Tibial nerve (tissue), 4 donors: ENCODE measurements around the gene ARFGEF3. TPM values are rescaled to one million over a fixed set of nuclear protein-coding genes. Genes with fewer than 3 reads are reported as not detected.

Experiments
- DNase-seq, 2 donors: peaks; one replicate each; pipeline ENCODE4 v3.0.0-alpha.2; 2019; ENCODE audit warnings: low spot score in 2 of 2
- H3K27ac ChIP-seq, 4 donors: fragments of 200-600 bp; sonication (generic) in 3 of 4; one replicate each; pipeline ENCODE4 v1.5.1; 2017 to 2019; ENCODE audit warnings: mild to moderate bottlenecking in 1 of 4
- H3K27me3 ChIP-seq, 2 donors: fragments of 200-600 bp; sonication (generic) in 1 of 2; one replicate each; pipeline versions ENCODE4 v1.5.1 to v1.6.0; 2017 to 2019
- H3K36me3 ChIP-seq, 3 donors: fragments of 200-600 bp; sonication (generic); one replicate each; pipeline ENCODE4 v1.5.1; 2018 to 2019
- H3K4me1 ChIP-seq, 4 donors: fragments of 200-600 bp; sonication (generic) in 3 of 4; one replicate each; pipeline ENCODE4 v1.5.1; 2017 to 2019
- H3K4me3 ChIP-seq, 4 donors: fragments of 200-600 bp; sonication (generic) in 3 of 4; one replicate each; pipeline ENCODE4 v1.5.1; 2017 to 2019; ENCODE audit warnings: mild to moderate bottlenecking in 1 of 4, moderate library complexity in 1 of 4
- H3K9me3 ChIP-seq, 4 donors: fragments of 200-600 bp; sonication (generic) in 3 of 4; one replicate each; pipeline ENCODE4 v1.5.1; 2017 to 2019
- CTCF ChIP-seq, 5 experiments: fragments of 200-600 bp in 3 of 5; fragments of 450-650 bp in 2 of 5; sonication (generic) in 3 of 5; IDR thresholded peaks; one replicate each; pipeline ENCODE4 v1.5.1; 2016 to 2019; ENCODE audit warnings: antibody characterized with exemption in 5 of 5, mild to moderate bottlenecking in 3 of 5, moderate library complexity in 2 of 5
- EP300 ChIP-seq, 2 donors: sonication (generic); formaldehyde crosslinking; IDR thresholded peaks; one replicate each; pipeline ENCODE4 v1.6.1; 2017; ENCODE audit warnings: antibody characterized with exemption in 2 of 2, mild to moderate bottlenecking in 1 of 2
- POLR2A ChIP-seq, 2 donors: fragments of 450-650 bp; IDR thresholded peaks; one replicate each; pipeline ENCODE4 v1.6.1; 2017; ENCODE audit warnings: antibody characterized with exemption in 2 of 2, mild to moderate bottlenecking in 2 of 2, moderate library complexity in 2 of 2
- WGBS, 2 donors: methylation state at CpG; one replicate each; pipeline ENCODE4 v1.1.5; 2018; 5-methylcytosine and 5-hydroxymethylcytosine counted together
- total RNA-seq, 4 donors: library from RNA; depleted of rRNA; stranded (reverse); fragments of >200 nt; gene quantifications; one replicate each; pipeline ENCODE4 v1.1.0, GENCODE V29; 2016

The ARFGEF3 gene
- total RNA-seq, 4 donors from 2014 or later = 3.9 to 6.9 (median 5.4) TPM

DNA sequence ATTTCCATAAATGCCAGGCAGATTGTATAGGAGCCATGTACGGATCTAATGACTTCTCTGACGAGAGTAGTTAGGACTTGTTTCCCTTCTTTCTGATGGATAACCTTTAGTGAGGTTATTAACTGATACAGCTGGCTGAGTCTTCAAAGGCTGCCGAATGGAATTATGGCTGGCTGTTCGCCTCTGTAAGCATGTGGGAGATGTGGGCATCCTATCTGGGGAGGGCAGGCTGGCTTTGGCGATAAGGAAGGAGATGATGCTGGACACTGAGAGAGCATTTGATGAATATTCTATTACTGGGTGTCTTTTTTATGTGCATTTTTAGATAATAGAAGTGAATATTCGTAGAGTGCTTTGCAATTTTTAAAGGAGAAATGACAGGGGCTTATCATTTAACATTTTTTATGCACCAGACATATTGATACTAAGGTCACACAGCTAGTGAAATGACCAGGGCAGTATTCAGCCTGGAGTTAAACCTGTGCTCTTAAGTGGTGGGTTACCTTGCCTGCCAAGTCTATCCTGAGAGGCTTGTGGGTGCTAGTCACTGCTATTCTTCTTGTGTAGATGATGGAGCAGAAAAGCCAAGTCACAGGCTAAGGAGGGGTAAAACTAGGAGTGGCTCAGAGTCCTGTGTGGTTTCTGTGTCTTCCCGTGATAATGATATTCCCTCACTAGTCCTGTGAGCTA, 53.5 kb downstream of the ARFGEF3 start:
- Histone ChIP-seq H3K27me3 (no peaks in the 10 kb centered on the region), H3K9me3 (no peaks in the 10 kb centered on the region), H3K36me3 (no peaks in the 10 kb centered on the region), H3K4me1 (no peaks in the 10 kb centered on the region), H3K4me3 (no peak overlapping the region), H3K27ac (no peak overlapping the region)
- DNase-seq = no peak
- no peak for TF ChIP-seq EP300 (IDR thresholded peaks at IDR 0.05)
- TF ChIP-seq CTCF (IDR thresholded peaks at IDR 0.05) = no peak
- TF ChIP-seq POLR2A (IDR thresholded peaks at IDR 0.05) = no peak
- 69 to 70% methylated on average over 7 of the region's 7 CpGs for WGBS, 2 donors

DNA sequence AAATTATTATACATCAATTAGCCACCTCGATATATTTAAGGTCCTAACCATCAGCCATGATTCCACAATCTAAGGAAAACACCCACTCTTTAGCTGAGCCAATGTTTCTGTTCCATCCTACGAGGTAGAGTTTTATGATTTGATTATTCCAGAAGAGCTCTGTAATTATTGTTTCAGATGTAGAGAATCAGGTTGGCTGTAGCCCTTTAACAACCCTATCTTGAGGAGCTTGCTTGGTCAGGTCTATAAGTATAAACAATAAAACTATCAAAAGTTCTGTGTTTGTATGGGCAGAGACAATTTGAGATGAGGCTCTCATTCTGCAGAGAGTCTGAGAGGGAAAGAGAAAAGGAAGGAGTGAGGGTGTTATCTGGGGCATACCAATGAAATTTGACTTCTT, 56.7 kb downstream of the ARFGEF3 start, which contains the start of gene PBOV1:
PBOV1 (minus strand) TSS at position 43 of the 400 bp plus-strand sequence. CDS start 96 bp downstream, outside the sequence.
- Histone ChIP-seq H3K36me3 (no peaks in the 10 kb centered on the region), H3K27me3 (no peaks in the 10 kb centered on the region), H3K4me3 (no peak within 1 kb of the TSS), H3K27ac (no peak within 1 kb of the TSS), H3K4me1 (no peaks in the 10 kb centered on the region), H3K9me3 (no peaks in the 10 kb centered on the region)
- TF ChIP-seq POLR2A (IDR thresholded peaks at IDR 0.05) (no peak), CTCF (IDR thresholded peaks at IDR 0.05) (no peak), EP300 (IDR thresholded peaks at IDR 0.05) (no peak)
- WGBS, 2 donors = 64 to 69% methylated on average over 2 of the region's 2 CpGs
- DNase-seq = no peak

GRCh38 chr6:138219398-138219797, 57.7 kb downstream of the ARFGEF3 start:
- Histone ChIP-seq H3K27ac (no peak overlapping the region), H3K4me3 (no peak overlapping the region), H3K9me3 (no peaks in the 10 kb centered on the region), H3K4me1 (no peaks in the 10 kb centered on the region), H3K36me3 (no peaks in the 10 kb centered on the region), H3K27me3 (no peaks in the 10 kb centered on the region)
- TF ChIP-seq POLR2A (IDR thresholded peaks at IDR 0.05) (no peak), EP300 (IDR thresholded peaks at IDR 0.05) (no peak), CTCF (IDR thresholded peaks at IDR 0.05) (no peak)
- DNase-seq = no peak
- WGBS, 2 donors = 95 to 96% methylated on average over 3 of the region's 3 CpGs

DNA sequence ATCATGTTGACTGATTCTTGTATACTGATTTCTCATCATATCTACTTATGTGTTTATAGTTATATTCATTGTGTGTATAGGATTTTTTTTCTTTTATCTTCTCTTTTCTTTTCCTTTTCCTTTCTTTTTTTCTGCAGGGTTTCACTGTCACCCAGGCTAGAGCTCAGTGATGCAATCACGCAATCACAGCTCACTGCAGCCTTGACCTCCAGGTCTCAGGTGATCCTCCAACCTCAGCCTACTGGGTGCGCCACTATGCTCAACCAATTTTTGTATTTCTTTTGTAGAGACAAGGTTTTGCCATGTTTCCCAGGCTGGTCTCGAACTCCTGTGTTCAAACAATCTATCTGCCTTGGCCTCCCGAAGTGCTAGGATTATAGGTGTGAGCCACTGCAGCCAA, 58.2 kb downstream of the ARFGEF3 start:
- Histone ChIP-seq H3K27ac (no peak overlapping the region), H3K27me3 (no peaks in the 10 kb centered on the region), H3K4me1 (no peaks in the 10 kb centered on the region), H3K9me3 (no peaks in the 10 kb centered on the region), H3K36me3 (no peaks in the 10 kb centered on the region), H3K4me3 (no peak overlapping the region)
- 94 to 96% methylated on average over 4 of the region's 4 CpGs for WGBS, 2 donors
- no peak for DNase-seq
- no peak for TF ChIP-seq EP300 (IDR thresholded peaks at IDR 0.05)

DNA sequence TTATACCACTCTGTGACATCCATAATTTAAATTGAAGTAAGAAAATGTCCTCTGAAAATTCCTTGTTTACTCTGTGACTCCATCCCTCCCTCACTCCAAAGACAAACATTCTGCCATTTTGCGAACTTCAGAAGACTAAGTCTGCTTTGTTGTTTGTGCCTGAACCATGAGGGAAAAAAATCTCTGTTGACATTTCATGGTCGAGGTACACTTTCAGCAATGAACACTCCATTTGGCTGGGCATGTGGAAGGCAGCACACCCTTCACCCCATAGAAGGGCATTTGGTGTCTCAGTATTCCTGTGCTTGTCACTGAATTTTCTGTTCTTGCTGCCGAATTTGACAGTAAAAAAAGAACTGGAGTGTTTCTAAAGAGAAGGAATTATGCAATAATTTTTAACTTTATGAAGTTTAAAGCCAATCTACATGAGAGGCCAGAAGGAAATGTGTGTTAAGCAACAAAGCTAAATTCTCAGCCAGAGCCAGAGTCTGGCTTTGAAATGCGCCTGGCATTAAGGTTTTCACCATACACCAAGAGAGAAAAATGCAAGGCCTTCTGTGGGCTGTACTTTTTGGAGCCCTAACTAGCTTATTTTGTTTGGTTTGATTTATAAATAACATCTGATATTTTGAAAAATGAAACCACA, 61.3 kb downstream of the ARFGEF3 start:
- Histone ChIP-seq H3K36me3 (no peaks in the 10 kb centered on the region), H3K27me3 (no peaks in the 10 kb centered on the region), H3K4me1 (no peaks in the 10 kb centered on the region), H3K4me3 (no peak overlapping the region), H3K27ac (no peak overlapping the region), H3K9me3 (no peaks in the 10 kb centered on the region)
- no peak for TF ChIP-seq EP300 (IDR thresholded peaks at IDR 0.05)
- TF ChIP-seq POLR2A (IDR thresholded peaks at IDR 0.05) = no peak
- no peak for TF ChIP-seq CTCF (IDR thresholded peaks at IDR 0.05)
- DNase-seq = no peak
- WGBS, 2 donors = 70 to 76% methylated on average over 4 of the region's 4 CpGs
